Measurements from ENCODE around the gene CIAO1.

GRCh38 chr2:96264086-96264485 is 1.9 kb upstream of the CIAO1 start:
- TF ChIP-seq POLR2AphosphoS5 (IDR thresholded peaks at IDR 0.05; ENCODE audit: low read depth, low read length), result no peak
- no peak for TF ChIP-seq REST (IDR thresholded peaks at IDR 0.05; ENCODE audit: insufficient read depth in 1 of 2, low read depth in 2 of 2, low read length in 2 of 2)
- no peak for TF ChIP-seq SIN3A (IDR thresholded peaks at IDR 0.05; ENCODE audit: borderline replicate concordance, insufficient read depth, low read length)
- TF ChIP-seq TAF1 (IDR thresholded peaks at IDR 0.05; ENCODE audit: borderline replicate concordance, insufficient read depth, low read length), result no peak
- no peak for TF ChIP-seq FOXP2 (optimal IDR thresholded peaks at IDR 0.05; ENCODE audit: borderline replicate concordance, extremely low read depth, extremely low read length, insufficient read depth)
